Measurements from ENCODE around the gene NT5DC2. TPM values are rescaled to one million over a fixed set of nuclear protein-coding genes. Genes with fewer than 3 reads are reported as not detected.
"Not testable (repeated sequence)": the region's sequence is repeated elsewhere in the genome, so short reads cannot be mapped to it uniquely, and the experiment has no call there.

The NT5DC2 gene
- total and polyA plus RNA-seq, 3 experiments from 2014 or later, result 1.2 to 84.6 (median 80.3) TPM

GRCh38 chr3:52530918-52531826 is 2.5 kb downstream of the NT5DC2 start:
- CTCF ChIA-PET, result no interaction called here
- POLR2A ChIA-PET, result no interaction called here

GRCh38 chr3:52529376-52530333 is 4.0 kb downstream of the NT5DC2 start:
- ChIA-PET CTCF (no interaction called here), POLR2A (no interaction called here)
- Histone ChIP-seq H3K27ac (ENCODE audit: low read depth, low read length) (no peak overlapping the region), H3K4me3 (ENCODE audit: low read length) (no peak overlapping the region), H3K9me3 (ENCODE audit: low read length) (no peaks in the 10 kb centered on the region), H3K27me3 (ENCODE audit: insufficient read depth, low read length, poor library complexity, severe bottlenecking) (no peaks in the 10 kb centered on the region), H3K4me1 (ENCODE audit: insufficient read depth, low read length) (no peaks in the 10 kb centered on the region), H3K36me3 (ENCODE audit: insufficient read depth, low read length) (no peaks in the 10 kb centered on the region)
- H3K27ac Mint-ChIP-seq, result no peak overlapping the region
- DNase-seq, result no peak
- H3K4me1 Mint-ChIP-seq, result peaks cover 6 to 15% (median 8%) of the 10 kb centered on the region in 3 donors
- no peaks in the 10 kb centered on the region for H3K36me3 Mint-ChIP-seq
- H3K27me3 Mint-ChIP-seq, result peaks cover 0 to 5% of the 10 kb centered on the region in 2 donors
- H3K4me3 Mint-ChIP-seq, result no peak overlapping the region
- H3K9me3 Mint-ChIP-seq, result no peaks in the 10 kb centered on the region

More at GRCh38 chr3:52530918-52531826, 2.5 kb downstream of the NT5DC2 start:
- H3K36me3 Mint-ChIP-seq, result no peaks in the 10 kb centered on the region
- no peaks in the 10 kb centered on the region for H3K36me3 ChIP-seq (ENCODE audit: insufficient read depth, low read length)
- peaks cover 0 to 4% of the 10 kb centered on the region in 2 donors for H3K27me3 Mint-ChIP-seq
- no peak for DNase-seq
- H3K27me3 ChIP-seq (ENCODE audit: insufficient read depth, low read length, poor library complexity, severe bottlenecking), result no peaks in the 10 kb centered on the region
- no peaks in the 10 kb centered on the region for H3K9me3 ChIP-seq (ENCODE audit: low read length)
- H3K27ac ChIP-seq (ENCODE audit: low read depth, low read length), result no peak overlapping the region
- no peak overlapping the region for H3K4me3 ChIP-seq (ENCODE audit: low read length)
- H3K4me1 ChIP-seq (ENCODE audit: insufficient read depth, low read length), result peaks cover 5% of the 10 kb centered on the region
- H3K9me3 Mint-ChIP-seq, result no peaks in the 10 kb centered on the region
- H3K27ac Mint-ChIP-seq, result peak overlapping the region in 3 of 8 donors; percentile 22 to 96 (median 89)
- peaks cover 11 to 29% (median 16%) of the 10 kb centered on the region in 3 donors for H3K4me1 Mint-ChIP-seq
- H3K4me3 Mint-ChIP-seq, result peak overlapping the region in 1 of 7 donors; percentile 32

- ChIA-PET POLR2A (no interaction called here), CTCF (no interaction called here)
- no peak overlapping the region for H3K27ac ChIP-seq (ENCODE audit: low read depth, low read length)
- no peaks in the 10 kb centered on the region for H3K9me3 ChIP-seq (ENCODE audit: low read length)
- Mint-ChIP-seq H3K4me3 (no peak overlapping the region), H3K27me3 (peaks cover 0 to 3% of the 10 kb centered on the region in 2 donors), H3K27ac (no peak overlapping the region), H3K4me1 (peaks cover 6 to 10% (median 8%) of the 10 kb centered on the region in 3 donors), H3K36me3 (no peaks in the 10 kb centered on the region), H3K9me3 (no peaks in the 10 kb centered on the region)
- no peaks in the 10 kb centered on the region for H3K36me3 ChIP-seq (ENCODE audit: insufficient read depth, low read length)
- H3K27me3 ChIP-seq (ENCODE audit: insufficient read depth, low read length, poor library complexity, severe bottlenecking), result no peaks in the 10 kb centered on the region
- DNase-seq, result no peak
- no peak overlapping the region for H3K4me3 ChIP-seq (ENCODE audit: low read length)
- H3K4me1 ChIP-seq (ENCODE audit: insufficient read depth, low read length), result no peaks in the 10 kb centered on the region
Observed at GRCh38 chr3:52528586-52529375, 4.9 kb downstream of the NT5DC2 start.

GRCh38 chr3:52527732-52528585 is 5.7 kb downstream of the NT5DC2 start:
- Mint-ChIP-seq H3K27me3 (peaks cover 0 to 3% of the 10 kb centered on the region in 2 donors), H3K4me1 (peaks cover 6 to 10% (median 8%) of the 10 kb centered on the region in 3 donors), H3K4me3 (no peak overlapping the region), H3K9me3 (no peaks in the 10 kb centered on the region), H3K27ac (peak overlapping the region in 1 of 8 donors; percentile 27), H3K36me3 (no peaks in the 10 kb centered on the region)
- H3K4me1 ChIP-seq (ENCODE audit: insufficient read depth, low read length), result no peaks in the 10 kb centered on the region
- no peak overlapping the region for H3K27ac ChIP-seq (ENCODE audit: low read depth, low read length)
- peak in 1 of 5 donors; percentile 31 for DNase-seq
- no peak overlapping the region for H3K4me3 ChIP-seq (ENCODE audit: low read length)
- ChIA-PET POLR2A (interaction anchor here (0.5 kb wide), 1 partner anchor 8 kb away, joined by 3 read pairs; the partner anchor contains the start of gene UQCC5), CTCF (no interaction called here)
- H3K36me3 ChIP-seq (ENCODE audit: insufficient read depth, low read length), result no peaks in the 10 kb centered on the region
- H3K9me3 ChIP-seq (ENCODE audit: low read length), result no peaks in the 10 kb centered on the region
- H3K27me3 ChIP-seq (ENCODE audit: insufficient read depth, low read length, poor library complexity, severe bottlenecking), result no peaks in the 10 kb centered on the region

- CTCF ChIA-PET, result no interaction called here
- POLR2A ChIA-PET, result interaction anchor here (0.5 kb wide), 1 partner anchor 9 kb away, joined by 3 read pairs; the partner anchor contains the start of gene UQCC5
- peak overlapping the region in 1 of 8 donors; percentile 27 for H3K27ac Mint-ChIP-seq
Observed at GRCh38 chr3:52527039-52527731, 6.5 kb downstream of the NT5DC2 start.

GRCh38 chr3:52526671-52527038 is 7.0 kb downstream of the NT5DC2 start:
- H3K27me3 ChIP-seq (ENCODE audit: insufficient read depth, low read length, poor library complexity, severe bottlenecking); H3K4me1 ChIP-seq (ENCODE audit: insufficient read depth, low read length); H3K36me3 Mint-ChIP-seq; H3K9me3 ChIP-seq (ENCODE audit: low read length); CTCF ChIA-PET; H3K9me3 Mint-ChIP-seq; H3K4me3 ChIP-seq (ENCODE audit: low read length); POLR2A ChIA-PET; H3K4me3 Mint-ChIP-seq; H3K36me3 ChIP-seq (ENCODE audit: insufficient read depth, low read length); H3K27me3 Mint-ChIP-seq; DNase-seq; H3K27ac ChIP-seq (ENCODE audit: low read depth, low read length); H3K4me1 Mint-ChIP-seq: not testable (repeated sequence)
- peak overlapping the region in 1 of 8 donors; percentile 29 for H3K27ac Mint-ChIP-seq

More at GRCh38 chr3:52527039-52527731, 6.5 kb downstream of the NT5DC2 start:
- H3K27me3 ChIP-seq (ENCODE audit: insufficient read depth, low read length, poor library complexity, severe bottlenecking), result no peaks in the 10 kb centered on the region
- peaks cover 2 to 4% (median 3%) of the 10 kb centered on the region in 3 donors for H3K4me1 Mint-ChIP-seq
- DNase-seq, result peak in 1 of 5 donors; percentile 33
- no peaks in the 10 kb centered on the region for H3K9me3 ChIP-seq (ENCODE audit: low read length)
- peaks cover 0 to 3% of the 10 kb centered on the region in 2 donors for H3K27me3 Mint-ChIP-seq
- H3K36me3 Mint-ChIP-seq, result no peaks in the 10 kb centered on the region
- no peaks in the 10 kb centered on the region for H3K9me3 Mint-ChIP-seq
- no peak overlapping the region for H3K4me3 Mint-ChIP-seq
- H3K4me1 ChIP-seq (ENCODE audit: insufficient read depth, low read length), result no peaks in the 10 kb centered on the region
- H3K36me3 ChIP-seq (ENCODE audit: insufficient read depth, low read length), result no peaks in the 10 kb centered on the region
- H3K4me3 ChIP-seq (ENCODE audit: low read length), result no peak overlapping the region
- H3K27ac ChIP-seq (ENCODE audit: low read depth, low read length), result no peak overlapping the region
